Measurements from ENCODE around the gene ZDHHC5. TPM values are rescaled to one million over a fixed set of nuclear protein-coding genes. Genes with fewer than 3 reads are reported as not detected.

The ZDHHC5 gene
- total and polyA plus RNA-seq, 2 donors (not counting 1 experiment from before 2014, with no cell fraction given) = 31.5 to 53.8 TPM

Small RNAs within 50 kb of the gene (small RNA-seq; reads per million reads assigned to genes)
- gene MIR130A (ENCODE audit: insufficient read length, low read depth, low replicate concordance) = 30.2 reads per million, percentile 91 among the genes with 10 or more reads in this experiment
- gene TMX2-CTNND1 (ENCODE audit: insufficient read length, low read depth, low replicate concordance) = not detected

Other genes starting within 250 kb of the ZDHHC5 start
- gene SLC43A3, start 241.0 kb upstream of the ZDHHC5 start, total RNA-seq = 19.3 and 20.9 TPM in 2 replicates
- gene SLC43A3, start 241.0 kb upstream of the ZDHHC5 start, polyA plus RNA-seq = 7.6 and 8.0 TPM in 2 replicates
- 0.12 and 0.27 TPM in 2 replicates for gene RTN4RL2, start 207.6 kb upstream of the ZDHHC5 start, total RNA-seq
- gene RTN4RL2, start 207.6 kb upstream of the ZDHHC5 start, polyA plus RNA-seq = 0.10 and 0.13 TPM in 2 replicates
- gene SLC43A1, start 152.4 kb upstream of the ZDHHC5 start, total RNA-seq = 3.7 and 5.9 TPM in 2 replicates
- 4.8 and 6.4 TPM in 2 replicates for gene SLC43A1, start 152.4 kb upstream of the ZDHHC5 start, polyA plus RNA-seq
- 39.6 and 39.8 TPM in 2 replicates for gene TIMM10, start 137.4 kb upstream of the ZDHHC5 start, total RNA-seq
- gene TIMM10, start 137.4 kb upstream of the ZDHHC5 start, polyA plus RNA-seq = 21.6 and 36.5 TPM in 2 replicates
- not detected in 2 replicates for gene SMTNL1, start 130.5 kb upstream of the ZDHHC5 start, total RNA-seq
- gene SMTNL1, start 130.5 kb upstream of the ZDHHC5 start, polyA plus RNA-seq = not detected in 2 replicates
- 66.3 and 70.7 TPM in 2 replicates for gene UBE2L6, start 100.4 kb upstream of the ZDHHC5 start, total RNA-seq
- 45.6 and 63.5 TPM in 2 replicates for gene UBE2L6, start 100.4 kb upstream of the ZDHHC5 start, polyA plus RNA-seq
- not detected in 2 replicates for gene SERPING1, start 70.4 kb upstream of the ZDHHC5 start, total RNA-seq
- not detected in 2 replicates for gene SERPING1, start 70.4 kb upstream of the ZDHHC5 start, polyA plus RNA-seq
- 1.1 and 1.9 TPM in 2 replicates for gene YPEL4, start 18.2 kb upstream of the ZDHHC5 start, total RNA-seq
- gene YPEL4, start 18.2 kb upstream of the ZDHHC5 start, polyA plus RNA-seq = 0.03 and 0.19 TPM in 2 replicates
- 15.5 and 15.8 TPM in 2 replicates for gene CLP1, start 10.4 kb upstream of the ZDHHC5 start, total RNA-seq
- gene CLP1, start 10.4 kb upstream of the ZDHHC5 start, polyA plus RNA-seq = 6.0 and 9.5 TPM in 2 replicates
- gene MED19, start 44.1 kb downstream of the ZDHHC5 start, total RNA-seq = 13.7 and 15.0 TPM in 2 replicates
- 9.3 and 10.1 TPM in 2 replicates for gene MED19, start 44.1 kb downstream of the ZDHHC5 start, polyA plus RNA-seq
- 58.8 and 60.2 TPM in 2 replicates for gene TMX2, start 44.5 kb downstream of the ZDHHC5 start, total RNA-seq
- 29.5 and 40.3 TPM in 2 replicates for gene TMX2, start 44.5 kb downstream of the ZDHHC5 start, polyA plus RNA-seq
- gene SELENOH, start 73.4 kb downstream of the ZDHHC5 start, total RNA-seq = 147 and 153 TPM in 2 replicates
- 170 and 196 TPM in 2 replicates for gene SELENOH, start 73.4 kb downstream of the ZDHHC5 start, polyA plus RNA-seq
- gene BTBD18, start 83.7 kb downstream of the ZDHHC5 start, total RNA-seq = not detected in 2 replicates
- gene BTBD18, start 83.7 kb downstream of the ZDHHC5 start, polyA plus RNA-seq = 0.04 TPM in 1 of 2 replicates, not detected in the other
- gene CTNND1, start 93.7 kb downstream of the ZDHHC5 start, total RNA-seq = 54.4 and 59.2 TPM in 2 replicates
- 12.1 and 25.7 TPM in 2 replicates for gene CTNND1, start 93.7 kb downstream of the ZDHHC5 start, polyA plus RNA-seq